Measurements from ENCODE around the gene BTBD16. TPM values are rescaled to one million over a fixed set of nuclear protein-coding genes. Genes with fewer than 3 reads are reported as not detected.

The BTBD16 gene
- total and polyA plus RNA-seq, 2 experiments from 2014 or later: 0.47 to 0.74 TPM

- Histone ChIP-seq H3K27me3 (no peaks in the 10 kb centered on the region), H3K27ac (no peak overlapping the region), H3K4me2 (no peak overlapping the region), H3K4me3 (no peak overlapping the region), H4K20me1 (ENCODE audit: insufficient read depth, poor library complexity, severe bottlenecking) (no peaks in the 10 kb centered on the region), H3K4me1 (ENCODE audit: insufficient read depth) (peaks cover 28% of the 10 kb centered on the region), H3K79me2 (no peaks in the 10 kb centered on the region), H3K36me3 (replicated peaks; ENCODE audit: insufficient read depth, low read depth) (no peaks in the 10 kb centered on the region), H2AFZ (no peak overlapping the region), H3K9me3 (ENCODE audit: low read depth) (no peaks in the 10 kb centered on the region), H3K9me2 (replicated peaks; ENCODE audit: insufficient read depth) (no peaks in the 10 kb centered on the region)
- TF ChIP-seq EZH2 (IDR thresholded peaks at IDR 0.05; ENCODE audit: borderline replicate concordance): no peak
- TF ChIP-seq EZH2phosphoT487 (IDR thresholded peaks at IDR 0.05; ENCODE audit: low read depth, severe bottlenecking, unreplicated experiment): no peak
- no peak for TF ChIP-seq CTCF (IDR thresholded peaks at IDR 0.05; ENCODE audit: poor library complexity)
- no peak for DNase-seq (ENCODE audit: low spot score)
- WGBS (ENCODE audit: low lambda C conversion rate, missing lambda C conversion rate): 86% methylated on average over 4 of the region's 4 CpGs
Measured at GRCh38 chr10:122346326-122346950, 75.3 kb downstream of the BTBD16 start.

- H3K79me2 ChIP-seq: no peaks in the 10 kb centered on the region
- no peaks in the 10 kb centered on the region for H3K36me3 ChIP-seq (replicated peaks; ENCODE audit: insufficient read depth, low read depth)
- no peak for DNase-seq (ENCODE audit: low spot score)
- no peaks in the 10 kb centered on the region for H4K20me1 ChIP-seq (ENCODE audit: insufficient read depth, poor library complexity, severe bottlenecking)
- TF ChIP-seq EZH2phosphoT487 (IDR thresholded peaks at IDR 0.05; ENCODE audit: low read depth, severe bottlenecking, unreplicated experiment) (no peak), CTCF (IDR thresholded peaks at IDR 0.05; ENCODE audit: poor library complexity) (no peak), EZH2 (IDR thresholded peaks at IDR 0.05; ENCODE audit: borderline replicate concordance) (no peak)
- no peaks in the 10 kb centered on the region for H3K9me2 ChIP-seq (replicated peaks; ENCODE audit: insufficient read depth)
- no peak overlapping the region for H3K4me3 ChIP-seq
- H3K4me1 ChIP-seq (ENCODE audit: insufficient read depth): peaks cover 28% of the 10 kb centered on the region
- no peak overlapping the region for H3K4me2 ChIP-seq
- no peak overlapping the region for H2AFZ ChIP-seq
- 94% methylated on average over 8 of the region's 8 CpGs for WGBS (ENCODE audit: low lambda C conversion rate, missing lambda C conversion rate)
- no peaks in the 10 kb centered on the region for H3K9me3 ChIP-seq (ENCODE audit: low read depth)
- peak overlapping the region; percentile 96 for H3K27ac ChIP-seq
- H3K27me3 ChIP-seq: no peaks in the 10 kb centered on the region
Measured at GRCh38 chr10:122347170-122347841, 76.2 kb downstream of the BTBD16 start.

GRCh38 chr10:122348512-122348911 is 77.4 kb downstream of the BTBD16 start:
- Histone ChIP-seq H3K4me1 (ENCODE audit: insufficient read depth) (peaks cover 28% of the 10 kb centered on the region), H3K79me2 (no peaks in the 10 kb centered on the region), H3K4me2 (no peak overlapping the region), H4K20me1 (ENCODE audit: insufficient read depth, poor library complexity, severe bottlenecking) (no peaks in the 10 kb centered on the region), H2AFZ (no peak overlapping the region), H3K9me2 (replicated peaks; ENCODE audit: insufficient read depth) (no peaks in the 10 kb centered on the region), H3K27ac (peak overlapping the region; percentile 96), H3K4me3 (no peak overlapping the region), H3K27me3 (no peaks in the 10 kb centered on the region), H3K9me3 (ENCODE audit: low read depth) (no peaks in the 10 kb centered on the region), H3K36me3 (replicated peaks; ENCODE audit: insufficient read depth, low read depth) (no peaks in the 10 kb centered on the region)
- TF ChIP-seq EZH2phosphoT487 (IDR thresholded peaks at IDR 0.05; ENCODE audit: low read depth, severe bottlenecking, unreplicated experiment) (no peak), CTCF (IDR thresholded peaks at IDR 0.05; ENCODE audit: poor library complexity) (no peak), EZH2 (IDR thresholded peaks at IDR 0.05; ENCODE audit: borderline replicate concordance) (no peak)
- no peak for DNase-seq (ENCODE audit: low spot score)
- WGBS (ENCODE audit: low lambda C conversion rate, missing lambda C conversion rate): 83% methylated on average over 4 of the region's 4 CpGs
